ENCODE measurements around the gene THAP5. TPM values are rescaled to one million over a fixed set of nuclear protein-coding genes. Genes with fewer than 3 reads are reported as not detected.
A peak's percentile ranks its signal among the peaks of the same experiment; 100 is the strongest.

Gene THAP5, protein sequence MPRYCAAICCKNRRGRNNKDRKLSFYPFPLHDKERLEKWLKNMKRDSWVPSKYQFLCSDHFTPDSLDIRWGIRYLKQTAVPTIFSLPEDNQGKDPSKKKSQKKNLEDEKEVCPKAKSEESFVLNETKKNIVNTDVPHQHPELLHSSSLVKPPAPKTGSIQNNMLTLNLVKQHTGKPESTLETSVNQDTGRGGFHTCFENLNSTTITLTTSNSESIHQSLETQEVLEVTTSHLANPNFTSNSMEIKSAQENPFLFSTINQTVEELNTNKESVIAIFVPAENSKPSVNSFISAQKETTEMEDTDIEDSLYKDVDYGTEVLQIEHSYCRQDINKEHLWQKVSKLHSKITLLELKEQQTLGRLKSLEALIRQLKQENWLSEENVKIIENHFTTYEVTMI
- 10 to 100 TPM; 22.5 to 36.0 (median 25.6) TPM for total RNA-seq

DNA sequence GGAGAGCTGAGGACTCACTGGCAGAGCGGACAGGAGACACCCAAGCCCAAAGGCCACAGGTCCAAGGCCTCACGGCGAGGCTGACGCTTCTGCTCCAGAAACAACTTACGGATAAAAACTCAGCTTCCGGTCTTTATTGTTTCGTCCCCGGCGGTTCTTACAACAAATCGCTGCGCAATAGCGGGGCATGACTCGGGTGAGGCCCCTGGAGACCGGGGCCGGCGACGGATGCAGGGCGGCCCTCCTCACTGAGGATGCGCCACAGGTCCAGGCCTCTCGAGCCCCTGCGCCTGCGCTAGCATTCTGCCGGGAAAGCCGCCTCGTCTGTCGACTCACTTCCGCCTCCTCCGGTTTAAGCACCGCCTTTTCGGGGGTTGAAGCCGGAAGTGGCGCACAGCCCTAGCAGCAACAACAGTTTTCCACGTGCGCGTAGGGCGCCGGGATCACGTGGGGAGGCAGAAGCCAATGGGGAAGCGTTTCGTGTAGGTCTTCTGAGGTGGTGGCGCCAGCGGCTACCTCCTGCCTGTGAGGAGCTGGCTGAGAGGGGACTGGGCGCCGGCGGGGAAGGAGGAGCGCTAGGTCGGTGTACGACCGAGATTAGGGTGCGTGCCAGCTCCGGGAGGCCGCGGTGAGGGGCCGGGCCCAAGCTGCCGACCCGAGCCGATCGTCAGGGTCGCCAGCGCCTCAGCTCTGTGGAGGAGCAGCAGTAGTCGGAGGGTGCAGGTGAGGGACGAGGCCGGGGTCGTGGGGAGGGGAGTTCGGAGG lies at the start of gene THAP5, which contains the start of gene DNAJB9:
THAP5 (minus strand) TSS at position 326 of the 765 bp plus-strand sequence; CDS start at position 189, 137 bp downstream.
DNAJB9 (plus strand) TSS at position 494 of the 765 bp plus-strand sequence. CDS start 1,853 bp downstream, outside the sequence.
- Histone ChIP-seq H3K4me1 (peaks cover 38 to 58% of the 10 kb centered on the region in 2 donors), H3K9me3 (no peaks in the 10 kb centered on the region), H3K27ac (peak within 1 kb of the TSS; percentile 86 to 99 (median 96)), H3K4me3 (peak within 1 kb of the TSS; percentile 58 to 95 (median 84)), H3K36me3 (peaks cover 0 to 28% of the 10 kb centered on the region in 2 donors), H3K27me3 (no peaks in the 10 kb centered on the region)
- ATAC-seq, result peak; percentile 93 to 95
- peak; percentile 99 for DNase-seq
- in situ Hi-C loops (cut with MboI; ENCODE audit: low sequenced_read_pairs in 4 of 4) (loop anchor here (5.0 kb wide), 2 partner anchors 42 to 47 kb away; partner anchors contain the start of gene PNPLA8 (in 3 of the 4)), intact Hi-C loops (cut with DNase I; ENCODE audit: low total_unique reads) (loop anchor here (1.0 to 5.0 kb wide), 3 partner anchors 43 to 1401 kb away; partner anchors contain the start of genes BCAP29, HBP1 and PNPLA8)
- peak; percentile 98 to 99 for TF ChIP-seq POLR2A (IDR thresholded peaks at IDR 0.05)
- TF ChIP-seq, protein P1, sequence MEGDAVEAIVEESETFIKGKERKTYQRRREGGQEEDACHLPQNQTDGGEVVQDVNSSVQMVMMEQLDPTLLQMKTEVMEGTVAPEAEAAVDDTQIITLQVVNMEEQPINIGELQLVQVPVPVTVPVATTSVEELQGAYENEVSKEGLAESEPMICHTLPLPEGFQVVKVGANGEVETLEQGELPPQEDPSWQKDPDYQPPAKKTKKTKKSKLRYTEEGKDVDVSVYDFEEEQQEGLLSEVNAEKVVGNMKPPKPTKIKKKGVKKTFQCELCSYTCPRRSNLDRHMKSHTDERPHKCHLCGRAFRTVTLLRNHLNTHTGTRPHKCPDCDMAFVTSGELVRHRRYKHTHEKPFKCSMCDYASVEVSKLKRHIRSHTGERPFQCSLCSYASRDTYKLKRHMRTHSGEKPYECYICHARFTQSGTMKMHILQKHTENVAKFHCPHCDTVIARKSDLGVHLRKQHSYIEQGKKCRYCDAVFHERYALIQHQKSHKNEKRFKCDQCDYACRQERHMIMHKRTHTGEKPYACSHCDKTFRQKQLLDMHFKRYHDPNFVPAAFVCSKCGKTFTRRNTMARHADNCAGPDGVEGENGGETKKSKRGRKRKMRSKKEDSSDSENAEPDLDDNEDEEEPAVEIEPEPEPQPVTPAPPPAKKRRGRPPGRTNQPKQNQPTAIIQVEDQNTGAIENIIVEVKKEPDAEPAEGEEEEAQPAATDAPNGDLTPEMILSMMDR (IDR thresholded peaks at IDR 0.05 in 4 of 5, conservative IDR thresholded peaks at IDR 0.05 in 1 of 5), result no peak

DNA sequence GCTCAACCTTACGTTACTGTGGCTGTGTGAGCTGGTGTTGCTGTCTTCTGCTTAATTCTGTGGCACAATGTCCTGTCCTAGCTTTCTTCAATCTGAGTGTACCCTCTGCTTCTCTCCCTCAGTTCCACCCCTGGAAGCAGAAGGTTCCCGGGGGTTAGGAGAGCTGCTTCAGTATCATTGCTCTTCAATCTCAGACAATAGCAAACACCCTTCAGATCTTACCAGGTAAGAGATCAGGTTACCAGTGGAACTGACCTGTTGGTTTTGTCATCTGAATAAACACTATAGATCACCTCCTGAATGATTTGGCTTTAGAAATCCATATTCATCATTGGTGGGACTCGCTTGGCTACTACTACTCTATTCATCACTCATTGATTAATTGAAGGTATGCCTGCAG lies 48.5 kb upstream of the THAP5 start:
- in situ Hi-C loops (cut with MboI; ENCODE audit: low sequenced_read_pairs in 4 of 4), result no loop called here

DNA sequence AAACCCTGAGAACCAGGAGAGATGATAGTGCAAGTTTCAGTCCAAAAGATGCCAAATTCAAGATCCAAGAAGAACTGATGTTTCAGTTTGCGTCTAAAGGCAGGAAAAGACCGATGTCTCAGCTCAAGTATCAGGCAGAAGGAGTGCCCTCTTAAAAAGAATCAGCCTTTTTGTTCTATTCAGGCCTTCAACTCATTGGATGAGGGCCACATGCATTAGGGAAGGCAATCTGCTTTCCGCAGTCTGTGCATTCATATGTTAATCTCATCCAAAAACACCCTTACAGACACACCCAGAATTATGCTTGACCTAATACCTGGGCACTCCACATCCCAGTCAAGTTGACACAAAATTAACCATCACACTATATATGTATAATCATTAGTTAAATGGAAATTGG lies 45.4 kb upstream of the THAP5 start:
- intact Hi-C loops (cut with DNase I; ENCODE audit: low total_unique reads), result no loop called here
- in situ Hi-C loops (cut with MboI; ENCODE audit: low sequenced_read_pairs in 4 of 4), result no loop called here

More for the DNA sequence above, 48.5 kb upstream of the THAP5 start:
- Histone ChIP-seq H3K27ac (no peak overlapping the region), H3K9me3 (no peaks in the 10 kb centered on the region), H3K4me1 (no peaks in the 10 kb centered on the region), H3K27me3 (no peaks in the 10 kb centered on the region), H3K36me3 (no peaks in the 10 kb centered on the region), H3K4me3 (no peak overlapping the region)
- DNase-seq (no peak), ATAC-seq (no peak)
- TF ChIP-seq POLR2A (IDR thresholded peaks at IDR 0.05), result no peak
- TF ChIP-seq, protein P1 (IDR thresholded peaks at IDR 0.05 in 4 of 5, conservative IDR thresholded peaks at IDR 0.05 in 1 of 5), result no peak
- intact Hi-C loops (cut with DNase I; ENCODE audit: low total_unique reads), result no loop called here

DNA sequence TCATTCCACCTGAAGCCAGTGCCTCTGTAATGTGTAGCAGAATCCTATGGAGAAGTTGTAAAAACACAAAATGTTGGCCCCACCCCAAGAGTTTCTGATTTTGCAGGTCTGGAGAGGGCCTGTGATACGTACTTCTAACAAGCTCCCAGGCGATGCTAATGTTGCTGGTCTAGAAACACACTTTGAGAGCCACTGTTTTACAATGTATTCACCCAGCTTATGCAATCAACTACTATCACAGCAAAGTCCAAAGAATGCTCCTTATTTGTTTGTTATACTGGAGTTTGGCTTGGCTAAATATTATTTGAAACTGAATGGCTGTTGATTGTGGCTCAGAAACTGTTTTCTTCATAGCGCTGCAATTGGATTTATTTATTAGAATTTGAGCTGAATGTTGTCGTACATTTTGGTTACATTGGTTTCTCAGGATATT lies 44.5 kb upstream of the THAP5 start:
- intact Hi-C loops (cut with DNase I; ENCODE audit: low total_unique reads) (no loop called here), in situ Hi-C loops (cut with MboI; ENCODE audit: low sequenced_read_pairs in 4 of 4) (no loop called here)

More for the DNA sequence above, 45.4 kb upstream of the THAP5 start:
- no peak for ATAC-seq
- no peak overlapping the region for H3K27ac ChIP-seq
- H3K27me3 ChIP-seq, result no peaks in the 10 kb centered on the region
- no peaks in the 10 kb centered on the region for H3K9me3 ChIP-seq
- no peaks in the 10 kb centered on the region for H3K4me1 ChIP-seq
- no peak overlapping the region for H3K4me3 ChIP-seq
- no peak for DNase-seq
- H3K36me3 ChIP-seq, result no peaks in the 10 kb centered on the region
- TF ChIP-seq, protein P1 (IDR thresholded peaks at IDR 0.05 in 4 of 5, conservative IDR thresholded peaks at IDR 0.05 in 1 of 5), result no peak
- no peak for TF ChIP-seq POLR2A (IDR thresholded peaks at IDR 0.05)

More for the DNA sequence above, 44.5 kb upstream of the THAP5 start:
- DNase-seq (no peak), ATAC-seq (no peak)
- H3K27me3 ChIP-seq, result no peaks in the 10 kb centered on the region
- H3K36me3 ChIP-seq, result no peaks in the 10 kb centered on the region
- no peak overlapping the region for H3K4me3 ChIP-seq
- no peaks in the 10 kb centered on the region for H3K9me3 ChIP-seq
- no peaks in the 10 kb centered on the region for H3K4me1 ChIP-seq
- no peak overlapping the region for H3K27ac ChIP-seq
- TF ChIP-seq POLR2A (IDR thresholded peaks at IDR 0.05), result no peak
